GM10266 (cell line): ENCODE results near the gene RTL5.

ENCODE experiments used
- DNase-seq: peaks from one replicate; pipeline ENCODE4 v3.0.0; 2012; ENCODE audit errors: extremely low spot score
- CTCF ChIP-seq: IDR thresholded peaks from 2 replicates; pipeline ENCODE4 v1.5.1; 2012; ENCODE audit warnings: mild to moderate bottlenecking, low read depth; ENCODE audit not compliant: control insufficient read depth, insufficient read depth; ENCODE audit errors: missing control alignments

RTL5 gene

GRCh38 chrX:72078411-72078810, 53.3 kb downstream of the RTL5 start:
- no peak for TF ChIP-seq CTCF
- no peak for DNase-seq
